OCI-LY1 (cell line): ENCODE measurements around the gene TIMP2.

Experiments used
- H2AFZ ChIP-seq: fragments of 200-600 bp; sonication (generic), shearing (Covaris generic); 2 replicates; pipeline ENCODE4 v1.6.0; 2014; ENCODE audit warnings: antibody characterized with exemption, mild to moderate bottlenecking, low read length
- H3F3A ChIP-seq: fragments of 200-600 bp; sonication (generic), shearing (Covaris generic); 2 replicates; pipeline ENCODE4 v1.6.0; 2014; ENCODE audit warnings: mild to moderate bottlenecking, antibody characterized with exemption, low read length, moderate library complexity; ENCODE audit not compliant: insufficient read depth
- H3K27ac ChIP-seq: fragments of 200-600 bp; sonication (generic); 2 replicates; pipeline ENCODE4 v1.5.1; 2014; ENCODE audit warnings: low read length, mixed run types, mild to moderate bottlenecking, low read depth; ENCODE audit not compliant: poor library complexity, severe bottlenecking
- H3K27me3 ChIP-seq: fragments of 200-600 bp; sonication (generic); 2 replicates; pipeline ENCODE4 v1.6.0; 2014; ENCODE audit warnings: antibody characterized with exemption, mild to moderate bottlenecking, low read length, moderate library complexity; ENCODE audit not compliant: insufficient read depth
- H3K36me3 ChIP-seq: fragments of 200-600 bp; sonication (generic); 2 replicates; pipeline ENCODE4 v1.6.1; 2014; ENCODE audit warnings: mild to moderate bottlenecking, antibody characterized with exemption, low read length, moderate library complexity, mixed read lengths; ENCODE audit not compliant: insufficient read depth
- H3K4me1 ChIP-seq: fragments of 200-600 bp; sonication (generic); 2 replicates; pipeline ENCODE4 v1.5.1; 2014; ENCODE audit warnings: mild to moderate bottlenecking, low read length, moderate library complexity; ENCODE audit not compliant: insufficient read depth, severe bottlenecking
- H3K4me2 ChIP-seq: fragments of 200-600 bp; sonication (generic), shearing (Covaris generic); 2 replicates; pipeline ENCODE4 v1.6.1; 2014; ENCODE audit warnings: low read length
- H3K4me3 ChIP-seq: fragments of 200-600 bp; sonication (generic); 2 replicates; pipeline ENCODE4 v1.5.1; 2014; ENCODE audit warnings: low read length, low read depth, mild to moderate bottlenecking, mixed read lengths; ENCODE audit not compliant: poor library complexity, severe bottlenecking
- H3K79me2 ChIP-seq: fragments of 200-600 bp; shearing (Covaris generic); 2 replicates; pipeline ENCODE4 v1.6.1; 2016; ENCODE audit warnings: mixed run types, low read length, mixed read lengths; ENCODE audit not compliant: insufficient read depth
- H3K9ac ChIP-seq: fragments of 200-600 bp; sonication (generic), shearing (Covaris generic); 2 replicates; pipeline ENCODE4 v1.6.1; 2014; ENCODE audit warnings: mild to moderate bottlenecking, low read length, mixed read lengths
- H3K9me2 ChIP-seq: fragments of 200-600 bp; sonication (generic), shearing (Covaris generic); 2 replicates; pipeline ENCODE4 v1.6.1; 2014; ENCODE audit warnings: low read depth, mild to moderate bottlenecking, low read length, mixed read lengths
- H3K9me3 ChIP-seq: fragments of 200-600 bp; shearing (Covaris generic); 2 replicates; pipeline ENCODE4 v1.6.1; 2014; ENCODE audit warnings: low read length, mixed read lengths
- H4K20me1 ChIP-seq: fragments of 200-600 bp; sonication (generic), shearing (Covaris generic); 2 replicates; pipeline ENCODE4 v1.6.0; 2016; ENCODE audit warnings: mild to moderate bottlenecking, low read length; ENCODE audit not compliant: insufficient read depth
- CTCF ChIP-seq: fragments of 200-600 bp; sonication (generic), shearing (Covaris generic); IDR thresholded peaks from 2 replicates; pipeline ENCODE4 v1.5.1; 2017; ENCODE audit warnings: mild to moderate bottlenecking, antibody characterized with exemption, low read length, moderate library complexity, mixed read lengths
- EZH2 ChIP-seq: fragments of 200-600 bp; sonication (generic), shearing (Covaris generic); IDR thresholded peaks from 2 replicates; pipeline ENCODE4 v1.8.0; 2017; ENCODE audit warnings: borderline replicate concordance, mixed run types, mild to moderate bottlenecking, antibody characterized with exemption, low read length, moderate library complexity, mixed read lengths

Gene TIMP2

GRCh38 chr17:78933025-78933958, 8.1 kb upstream of the TIMP2 start:
- H3K9ac ChIP-seq, result no peak overlapping the region
- peaks cover 12% of the 10 kb centered on the region; the same call in 1 of the 2 replicates for H3K27me3 ChIP-seq
- no peak overlapping the region for H3K27ac ChIP-seq
- H4K20me1 ChIP-seq, result no peaks in the 10 kb centered on the region
- no peaks in the 10 kb centered on the region for H3K36me3 ChIP-seq
- no peak overlapping the region for H2AFZ ChIP-seq
- TF ChIP-seq EZH2 (no peak), CTCF (no peak)
- H3K9me2 ChIP-seq, result no peaks in the 10 kb centered on the region
- H3K4me3 ChIP-seq, result no peak overlapping the region
- H3K4me2 ChIP-seq, result no peak overlapping the region
- H3F3A ChIP-seq, result no peaks in the 10 kb centered on the region
- no peaks in the 10 kb centered on the region for H3K79me2 ChIP-seq
- no peaks in the 10 kb centered on the region for H3K4me1 ChIP-seq
- H3K9me3 ChIP-seq, result no peaks in the 10 kb centered on the region

- no peaks in the 10 kb centered on the region for H3K79me2 ChIP-seq
- no peak overlapping the region for H3K4me2 ChIP-seq
- H2AFZ ChIP-seq, result no peak overlapping the region
- no peaks in the 10 kb centered on the region for H3K4me1 ChIP-seq
- no peaks in the 10 kb centered on the region for H3K9me2 ChIP-seq
- H3F3A ChIP-seq, result no peaks in the 10 kb centered on the region
- no peak overlapping the region for H3K9ac ChIP-seq
- no peak overlapping the region for H3K27ac ChIP-seq
- H3K4me3 ChIP-seq, result no peak overlapping the region
- no peaks in the 10 kb centered on the region for H3K36me3 ChIP-seq
- TF ChIP-seq CTCF (no peak), EZH2 (no peak)
- no peaks in the 10 kb centered on the region for H3K9me3 ChIP-seq
- H4K20me1 ChIP-seq, result no peaks in the 10 kb centered on the region
- peaks cover 9% of the 10 kb centered on the region; the same call in 1 of the 2 replicates for H3K27me3 ChIP-seq
Measured at GRCh38 chr17:78929908-78930775, 5.0 kb upstream of the TIMP2 start.

DNA sequence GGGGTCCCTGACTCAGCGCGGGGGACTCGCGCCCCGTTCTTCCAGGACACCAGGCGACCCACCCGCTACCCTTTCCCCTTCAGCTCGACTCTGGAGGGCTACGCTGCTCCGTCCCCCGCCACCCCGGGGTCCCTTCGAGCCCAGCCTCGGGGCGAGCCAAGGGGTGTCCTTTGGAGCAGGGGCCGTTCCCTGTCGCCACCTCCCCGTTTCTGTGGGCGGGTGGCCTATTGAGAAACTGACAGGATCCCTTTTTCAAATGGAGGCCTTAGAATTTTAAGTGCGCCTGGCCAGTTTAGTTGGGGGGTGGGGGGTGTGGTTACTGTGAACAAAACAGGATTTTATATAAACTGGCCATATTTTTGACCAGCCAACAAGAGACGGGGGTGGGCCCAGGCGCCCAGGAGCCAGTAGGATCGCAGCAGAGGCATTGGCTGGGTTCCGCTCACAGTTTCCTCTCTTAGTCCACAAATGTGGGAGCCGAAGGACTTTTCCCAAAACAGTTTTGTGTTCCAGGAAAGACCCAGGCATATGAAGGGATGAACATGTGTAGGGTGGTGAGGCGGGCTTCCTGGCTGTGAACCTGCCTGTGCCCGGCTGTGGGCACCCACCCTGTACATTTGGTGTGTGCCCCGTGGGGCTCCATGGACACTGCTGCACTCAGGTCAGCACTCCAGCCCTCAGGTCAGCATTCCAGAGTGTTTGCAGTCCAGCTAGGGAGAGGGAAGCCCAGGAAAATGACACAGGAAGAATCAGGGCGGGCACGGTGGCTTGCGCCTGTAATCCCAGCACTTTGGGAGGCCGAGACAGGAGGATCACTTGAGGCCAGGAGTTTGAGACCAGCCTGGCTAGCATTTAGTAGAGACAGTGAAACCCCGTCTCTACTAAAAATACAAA, 722 bp upstream of the TIMP2 start:
- H3K9ac ChIP-seq, result no peak overlapping the region
- H4K20me1 ChIP-seq, result no peaks in the 10 kb centered on the region
- no peak overlapping the region for H3K27ac ChIP-seq
- H3F3A ChIP-seq, result no peaks in the 10 kb centered on the region
- H3K36me3 ChIP-seq, result no peaks in the 10 kb centered on the region
- peaks cover 8% of the 10 kb centered on the region for H3K4me1 ChIP-seq
- no peaks in the 10 kb centered on the region for H3K9me3 ChIP-seq
- H3K27me3 ChIP-seq, result peaks cover 4% of the 10 kb centered on the region; the same call in 1 of the 2 replicates
- no peaks in the 10 kb centered on the region for H3K9me2 ChIP-seq
- H3K4me3 ChIP-seq, result no peak overlapping the region
- H3K4me2 ChIP-seq, result no peak overlapping the region
- no peak for TF ChIP-seq EZH2
- TF ChIP-seq CTCF, result no peak
- no peaks in the 10 kb centered on the region for H3K79me2 ChIP-seq
- H2AFZ ChIP-seq, result no peak overlapping the region
